ENCODE measurements around the gene ABCC5. TPM values are rescaled to one million over a fixed set of nuclear protein-coding genes. Genes with fewer than 3 reads are reported as not detected.

Gene ABCC5
- total RNA-seq, 1 donor from 2014 or later, result 7.2 TPM

Other genes with a start within 250 kb of the ABCC5 start
- gene MAP6D1, start 192.3 kb downstream of the ABCC5 start, total RNA-seq, result 0.65 TPM
- gene PARL, start 133.0 kb downstream of the ABCC5 start, total RNA-seq, result 25.5 TPM
- gene HTR3D, start 13.9 kb upstream of the ABCC5 start, total RNA-seq, result not detected
- not detected for gene HTR3C, start 35.2 kb upstream of the ABCC5 start, total RNA-seq
- gene HTR3E, start 79.2 kb upstream of the ABCC5 start, total RNA-seq, result not detected
- 19.6 TPM for gene EIF2B5, start 117.5 kb upstream of the ABCC5 start, total RNA-seq
- 26.9 TPM for gene DVL3, start 137.5 kb upstream of the ABCC5 start, total RNA-seq
- 119 TPM for gene AP2M1, start 157.0 kb upstream of the ABCC5 start, total RNA-seq
- 53.8 TPM for gene ABCF3, start 168.3 kb upstream of the ABCC5 start, total RNA-seq
- gene VWA5B2, start 211.7 kb upstream of the ABCC5 start, total RNA-seq, result 0.75 TPM
- gene ALG3, start 231.1 kb upstream of the ABCC5 start, total RNA-seq, result 38.8 TPM
- gene EEF1AKMT4, start 231.8 kb upstream of the ABCC5 start, total RNA-seq, result 7.0 TPM
- gene CAMK2N2, start 243.7 kb upstream of the ABCC5 start, total RNA-seq, result 0.43 TPM